RWPE1 (cell line): ENCODE data around the gene CLEC12A.
"Not testable (repeated sequence)": the region's sequence is repeated elsewhere in the genome, so short reads cannot be mapped to it uniquely, and the experiment has no call there.

Experiments used
- CTCF ChIA-PET: fragments of 350-600 bp; sonication (Branson Sonifier 250); formaldehyde crosslinking; extraction: SDS; loops from one replicate; lab custom pipeline; 2021; lab: Yijun Ruan, JAX
- POLR2A ChIA-PET: fragments of 400-600 bp; formaldehyde crosslinking; extraction: SDS; loops from one replicate; lab custom pipeline; 2020; ENCODE audit warnings: antibody characterized with exemption; ENCODE audit not compliant: low non-redundant PET; lab: Yijun Ruan, JAX
- DNase-seq: peaks from one replicate; pipeline ENCODE4 v3.0.0; 2012; ENCODE audit warnings: low spot score
- H3K27ac ChIP-seq: fragments of 450-650 bp; 2 replicates; pipeline ENCODE4 v1.5.1; 2017
- CTCF ChIP-seq: fragments of 450-650 bp; conservative IDR thresholded peaks from 2 replicates; pipeline ENCODE4 v1.5.1; 2017; ENCODE audit warnings: low read depth, mild to moderate bottlenecking

Gene CLEC12A

GRCh38 chr12:9957834-9958233 lies 13.4 kb upstream of the CLEC12A start:
- TF ChIP-seq CTCF, result no peak
- DNase-seq, result no peak
- no peak overlapping the region for H3K27ac ChIP-seq
- CTCF ChIA-PET, result no interaction called here
- POLR2A ChIA-PET, result no interaction called here

GRCh38 chr12:9960590-9960989 lies 10.6 kb upstream of the CLEC12A start:
- DNase-seq, result no peak
- CTCF ChIA-PET, result interaction anchor here (0.6 kb wide), 1 partner anchor 20 kb away, joined by 3 read pairs; no protein-coding TSS in a partner anchor
- H3K27ac ChIP-seq, result no peak overlapping the region
- no peak for TF ChIP-seq CTCF
- POLR2A ChIA-PET, result no interaction called here

GRCh38 chr12:9961106-9961505 lies 10.1 kb upstream of the CLEC12A start:
- ChIA-PET CTCF (no interaction called here), POLR2A (no interaction called here)
- H3K27ac ChIP-seq, result no peak overlapping the region
- DNase-seq, result no peak
- no peak for TF ChIP-seq CTCF

- DNase-seq, result no peak
- ChIA-PET POLR2A (no interaction called here), CTCF (no interaction called here)
- no peak overlapping the region for H3K27ac ChIP-seq
- no peak for TF ChIP-seq CTCF
Measured at GRCh38 chr12:9961901-9962300, 9.3 kb upstream of the CLEC12A start.

- no peak overlapping the region for H3K27ac ChIP-seq
Measured at GRCh38 chr12:9969673-9970072, 1.5 kb upstream of the CLEC12A start.

GRCh38 chr12:9973949-9974348 lies 2.7 kb downstream of the CLEC12A start:
- H3K27ac ChIP-seq, result no peak overlapping the region
- DNase-seq, result no peak
- CTCF ChIA-PET, result no interaction called here
- POLR2A ChIA-PET, result no interaction called here
- TF ChIP-seq CTCF, result no peak

More at GRCh38 chr12:9969673-9970072, 1.5 kb upstream of the CLEC12A start:
- ChIA-PET POLR2A (no interaction called here), CTCF (interaction anchor here (0.6 kb wide), 1 partner anchor 34 kb away, joined by 5 read pairs; no protein-coding TSS in a partner anchor)
- DNase-seq, result no peak
- no peak for TF ChIP-seq CTCF

- CTCF ChIA-PET, POLR2A ChIA-PET, DNase-seq, H3K27ac ChIP-seq: not testable (repeated sequence)
Measured at GRCh38 chr12:9974731-9975130, 3.5 kb downstream of the CLEC12A start.
